ENCODE results near the gene GH1. TPM values are rescaled to one million over a fixed set of nuclear protein-coding genes. Genes with fewer than 3 reads are reported as not detected.

The GH1 gene
- total RNA-seq, 1 experiment from 2014 or later, result not detected

GRCh38 chr17:63911657-63912100 is 7.0 kb downstream of the GH1 start:
- ChIA-PET POLR2A (interaction anchor here (1.4 kb wide), 1 partner anchor 233 kb away, joined by 5 read pairs; no protein-coding TSS in a partner anchor), RAD21 (ENCODE audit: low non-redundant PET in 1 of 2, low total read pairs in 2 of 2, uncharacterized antibody in 2 of 2, unreplicated experiment in 2 of 2) (interaction anchor here (1.5 to 2.3 kb wide), 2 partner anchors 35 to 222 kb away, joined by 4 to 7 read pairs; no protein-coding TSS in a partner anchor), CTCF (interaction anchor here (0.6 to 3.6 kb wide), 10 partner anchors 8 to 304 kb away, joined by 3 to 28 read pairs (median 6); partner anchors contain the start of gene GH1)
- intact Hi-C loops (cut with micrococcal nuclease), result loop anchor here (5.0 kb wide), 1 partner anchor 371 kb away; no protein-coding TSS in a partner anchor
- DNase-seq (ENCODE audit: low read depth, low spot score) (peak; percentile 16), ATAC-seq (peak; percentile 86)
- Histone ChIP-seq H3K79me2 (ENCODE audit: insufficient read depth, low read length) (no peaks in the 10 kb centered on the region), H3K4me1 (ENCODE audit: control insufficient read depth in 1 of 2, insufficient read depth in 2 of 2, low read length in 2 of 2) (no peaks in the 10 kb centered on the region), H3K27ac (ENCODE audit: low read depth, low read length) (no peak overlapping the region), H4K20me1 (ENCODE audit: insufficient read depth) (no peaks in the 10 kb centered on the region), H2AFZ (ENCODE audit: low read depth, low read length, poor library complexity, severe bottlenecking) (no peak overlapping the region), H3K9me2 (ENCODE audit: insufficient read depth) (no peaks in the 10 kb centered on the region), H3K4me3 (replicated peaks in 1 of 2; ENCODE audit: low read depth in 1 of 2, low read length in 2 of 2) (no peak overlapping the region), H3K9ac (ENCODE audit: low read length) (no peak overlapping the region), H3K27me3 (ENCODE audit: insufficient read depth, low read length) (no peaks in the 10 kb centered on the region; the same call in 1 of the 2 replicates), H3K9me3 (ENCODE audit: control insufficient read depth in 1 of 2, insufficient read depth in 1 of 2, low read depth in 1 of 2, low read length in 2 of 2) (no peaks in the 10 kb centered on the region), H3K4me2 (ENCODE audit: low read length) (no peak overlapping the region), H3K36me3 (ENCODE audit: control insufficient read depth in 1 of 2, insufficient read depth in 2 of 2, low read length in 2 of 2) (no peaks in the 10 kb centered on the region)
- no TSS peak for BruUV-seq (replicated peaks)
- TF ChIP-seq CEBPB (IDR thresholded peaks at IDR 0.05; ENCODE audit: low read depth) (no peak), EGR1 (IDR thresholded peaks at IDR 0.05; ENCODE audit: low read depth) (no peak), SP1 (IDR thresholded peaks at IDR 0.05; ENCODE audit: low read depth) (no peak), EZH2 (IDR thresholded peaks at IDR 0.05) (no peak), EZH2phosphoT487 (IDR thresholded peaks at IDR 0.05; ENCODE audit: borderline replicate concordance) (no peak), YY1 (IDR thresholded peaks at IDR 0.05; ENCODE audit: extremely low read depth, insufficient replicate concordance, low read depth, low read length) (no peak), ZFX (IDR thresholded peaks at IDR 0.05) (no peak), TCF7L2 (IDR thresholded peaks at IDR 0.05; ENCODE audit: borderline replicate concordance, extremely low read depth, insufficient read depth, insufficient read length) (peak; percentile 69), ELF1 (IDR thresholded peaks at IDR 0.05; ENCODE audit: borderline replicate concordance, low read depth) (no peak), CTCF (IDR thresholded peaks at IDR 0.05 in 2 of 3, conservative IDR thresholded peaks at IDR 0.05 in 1 of 3; ENCODE audit: borderline replicate concordance in 1 of 3, insufficient read depth in 1 of 3, low read depth in 2 of 3, low read length in 2 of 3) (peak; percentile 57 to 78 (median 59); a peak in 4 of 6 replicates), POLR2A (IDR thresholded peaks at IDR 0.05; ENCODE audit: borderline replicate concordance, extremely low read depth, insufficient read depth, insufficient read length) (no peak), POLR2AphosphoS5 (IDR thresholded peaks at IDR 0.05; ENCODE audit: low read depth, low read length) (no peak), FOSL1 (IDR thresholded peaks at IDR 0.05; ENCODE audit: low read depth) (no peak), JUND (IDR thresholded peaks at IDR 0.05) (no peak), REST (IDR thresholded peaks at IDR 0.05; ENCODE audit: low read depth) (no peak), SRF (IDR thresholded peaks at IDR 0.05; ENCODE audit: low read depth) (no peak), CBX3 (IDR thresholded peaks at IDR 0.05; ENCODE audit: low read depth) (no peak), SIN3A (IDR thresholded peaks at IDR 0.05; ENCODE audit: low read depth) (no peak), ZBTB33 (IDR thresholded peaks at IDR 0.05; ENCODE audit: extremely low read depth, insufficient replicate concordance, low read length) (no peak), ZNF274 (IDR thresholded peaks at IDR 0.05; ENCODE audit: low read depth, low read length) (no peak), MAX (IDR thresholded peaks at IDR 0.05) (no peak)
